ENCODE measurements around the gene NEK6. TPM values are rescaled to one million over a fixed set of nuclear protein-coding genes. Genes with fewer than 3 reads are reported as not detected.

Gene NEK6
- polyA plus RNA-seq, 1 experiment, result 128 TPM

GRCh38 chr9:124281931-124282371 lies 24.2 kb downstream of the NEK6 start:
- no peak for DNase-seq (ENCODE audit: low read depth, low spot score)
- peak overlapping the region; percentile 65 for H3K27ac ChIP-seq (ENCODE audit: low read depth, low read length)

GRCh38 chr9:124282442-124283227 lies 24.9 kb downstream of the NEK6 start:
- ChIA-PET CTCF (no interaction called here), POLR2A (no interaction called here)
- H3K27ac ChIP-seq (ENCODE audit: low read depth, low read length), result peak overlapping the region; percentile 75
- no peak for TF ChIP-seq CTCF (IDR thresholded peaks at IDR 0.05; ENCODE audit: low read depth, low read length)
- H3K9me3 ChIP-seq (ENCODE audit: control insufficient read depth, insufficient read depth, low read length), result no peaks in the 10 kb centered on the region; the same call in 1 of the 2 replicates
- no peak overlapping the region for H3K4me3 ChIP-seq (ENCODE audit: low read depth, low read length)
- H3K27me3 ChIP-seq (ENCODE audit: control insufficient read depth, insufficient read depth, low read length), result no peaks in the 10 kb centered on the region
- no peak for DNase-seq (ENCODE audit: low read depth, low spot score)

More at GRCh38 chr9:124281931-124282371, 24.2 kb downstream of the NEK6 start:
- no peak for TF ChIP-seq CTCF (IDR thresholded peaks at IDR 0.05; ENCODE audit: low read depth, low read length)
- no peak overlapping the region for H3K4me3 ChIP-seq (ENCODE audit: low read depth, low read length)
- no peaks in the 10 kb centered on the region; the same call in 1 of the 2 replicates for H3K9me3 ChIP-seq (ENCODE audit: control insufficient read depth, insufficient read depth, low read length)
- CTCF ChIA-PET, result interaction anchor here (1.4 kb wide), 1 partner anchor 156 kb away, joined by 5 read pairs; no protein-coding TSS in a partner anchor
- POLR2A ChIA-PET, result interaction anchor here (0.7 kb wide), 1 partner anchor 13 kb away, joined by 8 read pairs; no protein-coding TSS in a partner anchor
- H3K27me3 ChIP-seq (ENCODE audit: control insufficient read depth, insufficient read depth, low read length), result no peaks in the 10 kb centered on the region

GRCh38 chr9:124283228-124283814 lies 25.6 kb downstream of the NEK6 start:
- Histone ChIP-seq H3K9me3 (ENCODE audit: control insufficient read depth, insufficient read depth, low read length) (no peaks in the 10 kb centered on the region; the same call in 1 of the 2 replicates), H3K27me3 (ENCODE audit: control insufficient read depth, insufficient read depth, low read length) (no peaks in the 10 kb centered on the region), H3K4me3 (ENCODE audit: low read depth, low read length) (no peak overlapping the region), H3K27ac (ENCODE audit: low read depth, low read length) (peak overlapping the region; percentile 100)
- CTCF ChIA-PET, result no interaction called here
- DNase-seq (ENCODE audit: low read depth, low spot score), result no peak
- no peak for TF ChIP-seq CTCF (IDR thresholded peaks at IDR 0.05; ENCODE audit: low read depth, low read length)
- POLR2A ChIA-PET, result no interaction called here

GRCh38 chr9:124284237-124284831 lies 26.6 kb downstream of the NEK6 start:
- CTCF ChIA-PET, result no interaction called here

More at GRCh38 chr9:124284237-124284831, 26.6 kb downstream of the NEK6 start:
- POLR2A ChIA-PET, result interaction anchor here (2.3 kb wide), 1 partner anchor 22 kb away, joined by 12 read pairs; no protein-coding TSS in a partner anchor
- DNase-seq (ENCODE audit: low read depth, low spot score), result no peak
- TF ChIP-seq CTCF (IDR thresholded peaks at IDR 0.05; ENCODE audit: low read depth, low read length), result 0 out of 2 replicates have a peak, but pooled peaks have one; percentile 19
- Histone ChIP-seq H3K4me3 (ENCODE audit: low read depth, low read length) (no peak overlapping the region), H3K27me3 (ENCODE audit: control insufficient read depth, insufficient read depth, low read length) (no peaks in the 10 kb centered on the region), H3K27ac (ENCODE audit: low read depth, low read length) (peak overlapping the region; percentile 100), H3K9me3 (ENCODE audit: control insufficient read depth, insufficient read depth, low read length) (no peaks in the 10 kb centered on the region; the same call in 1 of the 2 replicates)

All from AG04450 (cell line).